ENCODE measurements around the gene MMP28.

Gene MMP28

GRCh38 chr17:35717475-35717874 lies 78.0 kb downstream of the MMP28 start:
- Histone ChIP-seq H3K4me1 (ENCODE audit: control insufficient read depth in 2 of 2, insufficient read depth in 1 of 2, low read depth in 1 of 2, low read length in 2 of 2) (peaks cover 9 to 19% of the 10 kb centered on the region in 2 donors), H4K91ac (ENCODE audit: low read depth, low read length, poor library complexity) (no peak overlapping the region), H3K27ac (replicated peaks; ENCODE audit: low read length) (no peak overlapping the region), H2AK5ac (ENCODE audit: low read depth, low read length) (no peak overlapping the region), H2BK12ac (ENCODE audit: low read length) (no peak overlapping the region), H2BK120ac (ENCODE audit: low read depth, low read length) (no peak overlapping the region), H3K9ac (ENCODE audit: low read depth, low read length, poor library complexity) (no peak overlapping the region), H3K9me3 (replicated peaks in 1 of 2; ENCODE audit: control insufficient read depth in 2 of 2, insufficient read depth in 1 of 2, low read depth in 1 of 2, low read length in 2 of 2) (no peaks in the 10 kb centered on the region), H2AFZ (ENCODE audit: low read length) (no peak overlapping the region), H4K8ac (ENCODE audit: low read depth, low read length) (no peak overlapping the region), H3K4me3 (ENCODE audit: low read length in 2 of 2) (no peak overlapping the region), H3K27me3 (ENCODE audit: control insufficient read depth in 3 of 3, insufficient read depth in 3 of 3, low read depth in 1 of 3, low read length in 3 of 3) (no peaks in the 10 kb centered on the region), H3K4me2 (ENCODE audit: insufficient read depth, low read length, poor library complexity, severe bottlenecking) (no peak overlapping the region), H3K79me1 (ENCODE audit: low read depth, low read length) (no peaks in the 10 kb centered on the region), H3K23ac (ENCODE audit: low read depth, low read length, poor library complexity) (no peak overlapping the region), H3K18ac (ENCODE audit: low read length) (no peak overlapping the region), H3K4ac (ENCODE audit: low read length) (no peak overlapping the region), H3K36me3 (replicated peaks in 1 of 2; ENCODE audit: control insufficient read depth in 2 of 2, insufficient read depth in 2 of 2, low read length in 2 of 2) (peaks cover 9 to 70% of the 10 kb centered on the region in 2 donors), H3K14ac (ENCODE audit: low read length) (no peak overlapping the region), H2BK15ac (ENCODE audit: low read length) (no peak overlapping the region), H2BK5ac (ENCODE audit: low read length) (no peak overlapping the region)
- DNase-seq (ENCODE audit: low spot score) = no peak
- WGBS, 2 donors (ENCODE audit: extremely low coverage in 2 of 2, insufficient read length in 2 of 2, insufficient replicate concordance in 1 of 2) = no CpG with 5 or more reads among the region's 2 CpGs

- Histone ChIP-seq H3K18ac (ENCODE audit: low read length) (no peak overlapping the region), H3K27me3 (ENCODE audit: control insufficient read depth in 3 of 3, insufficient read depth in 3 of 3, low read depth in 1 of 3, low read length in 3 of 3) (no peaks in the 10 kb centered on the region), H3K23ac (ENCODE audit: low read depth, low read length, poor library complexity) (no peak overlapping the region), H3K4me3 (ENCODE audit: low read length in 2 of 2) (no peak overlapping the region), H2BK120ac (ENCODE audit: low read depth, low read length) (no peak overlapping the region), H2BK12ac (ENCODE audit: low read length) (no peak overlapping the region), H3K4me1 (ENCODE audit: control insufficient read depth in 2 of 2, insufficient read depth in 1 of 2, low read depth in 1 of 2, low read length in 2 of 2) (peaks cover 9 to 19% of the 10 kb centered on the region in 2 donors), H3K9me3 (replicated peaks in 1 of 2; ENCODE audit: control insufficient read depth in 2 of 2, insufficient read depth in 1 of 2, low read depth in 1 of 2, low read length in 2 of 2) (no peaks in the 10 kb centered on the region), H2BK5ac (ENCODE audit: low read length) (no peak overlapping the region), H3K27ac (replicated peaks; ENCODE audit: low read length) (no peak overlapping the region), H3K9ac (ENCODE audit: low read depth, low read length, poor library complexity) (no peak overlapping the region), H3K14ac (ENCODE audit: low read length) (no peak overlapping the region), H4K91ac (ENCODE audit: low read depth, low read length, poor library complexity) (no peak overlapping the region), H2BK15ac (ENCODE audit: low read length) (no peak overlapping the region), H3K36me3 (replicated peaks in 1 of 2; ENCODE audit: control insufficient read depth in 2 of 2, insufficient read depth in 2 of 2, low read length in 2 of 2) (peaks cover 9 to 68% of the 10 kb centered on the region in 2 donors), H2AFZ (ENCODE audit: low read length) (no peak overlapping the region), H4K8ac (ENCODE audit: low read depth, low read length) (no peak overlapping the region), H3K4me2 (ENCODE audit: insufficient read depth, low read length, poor library complexity, severe bottlenecking) (no peak overlapping the region), H2AK5ac (ENCODE audit: low read depth, low read length) (no peak overlapping the region), H3K4ac (ENCODE audit: low read length) (no peak overlapping the region), H3K79me1 (ENCODE audit: low read depth, low read length) (no peaks in the 10 kb centered on the region)
- no CpG with 5 or more reads among the region's 4 CpGs for WGBS, 2 donors (ENCODE audit: extremely low coverage in 2 of 2, insufficient read length in 2 of 2, insufficient replicate concordance in 1 of 2)
- DNase-seq (ENCODE audit: low spot score) = no peak
Observed at GRCh38 chr17:35716897-35717465, 78.5 kb downstream of the MMP28 start.

- H3K23ac ChIP-seq (ENCODE audit: low read depth, low read length, poor library complexity) = no peak overlapping the region
- H2BK12ac ChIP-seq (ENCODE audit: low read length) = no peak overlapping the region
- H3K14ac ChIP-seq (ENCODE audit: low read length) = no peak overlapping the region
- WGBS, 2 donors (ENCODE audit: extremely low coverage in 2 of 2, insufficient read length in 2 of 2, insufficient replicate concordance in 1 of 2) = no CpG with 5 or more reads among the region's 3 CpGs
- H3K27me3 ChIP-seq (ENCODE audit: control insufficient read depth in 3 of 3, insufficient read depth in 3 of 3, low read depth in 1 of 3, low read length in 3 of 3) = no peaks in the 10 kb centered on the region
- no peak overlapping the region for H2AK5ac ChIP-seq (ENCODE audit: low read depth, low read length)
- no peak overlapping the region for H2BK120ac ChIP-seq (ENCODE audit: low read depth, low read length)
- H2BK5ac ChIP-seq (ENCODE audit: low read length) = no peak overlapping the region
- DNase-seq (ENCODE audit: low spot score) = no peak
- no peak overlapping the region for H2BK15ac ChIP-seq (ENCODE audit: low read length)
- H3K79me1 ChIP-seq (ENCODE audit: low read depth, low read length) = no peaks in the 10 kb centered on the region
- no peak overlapping the region for H3K4ac ChIP-seq (ENCODE audit: low read length)
- H3K18ac ChIP-seq (ENCODE audit: low read length) = no peak overlapping the region
- H4K91ac ChIP-seq (ENCODE audit: low read depth, low read length, poor library complexity) = no peak overlapping the region
- H3K27ac ChIP-seq (replicated peaks; ENCODE audit: low read length) = no peak overlapping the region
- peaks cover 9 to 66% of the 10 kb centered on the region in 2 donors for H3K36me3 ChIP-seq (replicated peaks in 1 of 2; ENCODE audit: control insufficient read depth in 2 of 2, insufficient read depth in 2 of 2, low read length in 2 of 2)
- no peak overlapping the region for H3K9ac ChIP-seq (ENCODE audit: low read depth, low read length, poor library complexity)
- H3K4me2 ChIP-seq (ENCODE audit: insufficient read depth, low read length, poor library complexity, severe bottlenecking) = no peak overlapping the region
- H4K8ac ChIP-seq (ENCODE audit: low read depth, low read length) = no peak overlapping the region
- peaks cover 10 to 19% of the 10 kb centered on the region in 2 donors for H3K4me1 ChIP-seq (ENCODE audit: control insufficient read depth in 2 of 2, insufficient read depth in 1 of 2, low read depth in 1 of 2, low read length in 2 of 2)
- no peak overlapping the region for H2AFZ ChIP-seq (ENCODE audit: low read length)
- no peak overlapping the region for H3K4me3 ChIP-seq (ENCODE audit: low read length in 2 of 2)
- no peaks in the 10 kb centered on the region for H3K9me3 ChIP-seq (replicated peaks in 1 of 2; ENCODE audit: control insufficient read depth in 2 of 2, insufficient read depth in 1 of 2, low read depth in 1 of 2, low read length in 2 of 2)
Observed at GRCh38 chr17:35716173-35716572, 79.3 kb downstream of the MMP28 start.

Data from neuronal stem cell (in vitro differentiated cells).